BLaER1 treated with 17β-estradiol and CSF1 and Interleukin-3, amounts not matched to agents 10 nM and 100 nM (cell line): ENCODE measurements around the gene SLC38A8.

Experiments used
- H3K27ac ChIP-seq, 11 experiments: shearing (Covaris generic); formaldehyde crosslinking; 2 replicates each; pipeline ENCODE4 v1.8.1; 2022
- H3K27me3 ChIP-seq, 11 experiments: shearing (Covaris generic); formaldehyde crosslinking; 2 replicates each; pipeline ENCODE4 v1.8.1; 2022
- H3K36me3 ChIP-seq, 11 experiments: shearing (Covaris generic); formaldehyde crosslinking; 2 replicates each; pipeline ENCODE4 v1.8.1; 2022
- H3K4me1 ChIP-seq, 10 experiments: shearing (Covaris generic); formaldehyde crosslinking; 2 replicates each; pipeline ENCODE4 v1.8.1; 2022
- H3K4me2 ChIP-seq, 11 experiments: shearing (Covaris generic); formaldehyde crosslinking; 2 replicates each; pipeline ENCODE4 v1.8.1; 2022
- H3K4me3 ChIP-seq, 10 experiments: shearing (Covaris generic); formaldehyde crosslinking; 2 replicates each; pipeline ENCODE4 v1.8.1; 2022
- H3K9ac ChIP-seq, 11 experiments: shearing (Covaris generic); formaldehyde crosslinking; 2 replicates each; pipeline ENCODE4 v1.8.1; 2022
- H3K9me3 ChIP-seq, 11 experiments: shearing (Covaris generic); formaldehyde crosslinking; replicated peaks in 1 of 11; 2 replicates each; pipeline ENCODE4 v1.8.1; 2022
- H4K20me1 ChIP-seq, 11 experiments: shearing (Covaris generic); formaldehyde crosslinking; 2 replicates each; pipeline ENCODE4 v1.8.1; 2022
- Cebpa-rat ChIP-seq, 11 experiments: shearing (Covaris generic); IDR thresholded peaks; 2 replicates each; pipeline ENCODE4 v1.8.1; 2022

SLC38A8 gene

DNA sequence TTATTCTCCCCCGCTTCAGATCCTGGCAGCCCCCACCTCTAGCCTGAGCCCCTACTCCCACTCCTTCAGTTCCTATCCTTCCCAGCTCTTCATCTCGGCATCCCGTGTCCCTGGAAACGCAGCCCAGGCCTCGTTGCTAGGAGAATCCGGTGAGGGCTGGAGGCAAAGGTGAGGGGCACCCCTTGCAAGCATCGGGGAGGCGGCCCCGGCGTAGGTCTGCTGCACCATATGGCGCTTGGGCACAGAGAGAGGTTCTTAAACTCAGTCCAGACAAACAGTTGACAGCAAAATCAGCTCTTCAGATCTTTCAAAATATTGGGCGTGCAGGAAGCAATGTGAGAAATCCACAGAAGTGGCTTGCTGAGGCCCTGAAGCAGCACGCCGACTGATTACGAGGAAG lies 15.0 kb downstream of the SLC38A8 start:
- Histone ChIP-seq H4K20me1 (peaks cover 0 to 24% (median 9%) of the 10 kb centered on the region in 11 experiments; a peak in 18 of 22 replicates), H3K4me2 (peak overlapping the region; percentile 23 to 99 (median 97); a peak in 20 of 22 replicates), H3K27ac (no peak overlapping the region), H3K4me3 (no peak overlapping the region), H3K9ac (no peak overlapping the region), H3K4me1 (peaks cover 23 to 48% (median 37%) of the 10 kb centered on the region in 10 experiments), H3K9me3 (peaks cover 21 to 36% (median 24%) of the 10 kb centered on the region in 11 experiments), H3K27me3 (peaks cover 0 to 91% (median 15%) of the 10 kb centered on the region in 11 experiments; a peak in 14 of 22 replicates), H3K36me3 (no peaks in the 10 kb centered on the region; a peak in 1 of 22 replicates)
- TF ChIP-seq Cebpa-rat (IDR thresholded peaks at IDR 0.05) = no peak

DNA sequence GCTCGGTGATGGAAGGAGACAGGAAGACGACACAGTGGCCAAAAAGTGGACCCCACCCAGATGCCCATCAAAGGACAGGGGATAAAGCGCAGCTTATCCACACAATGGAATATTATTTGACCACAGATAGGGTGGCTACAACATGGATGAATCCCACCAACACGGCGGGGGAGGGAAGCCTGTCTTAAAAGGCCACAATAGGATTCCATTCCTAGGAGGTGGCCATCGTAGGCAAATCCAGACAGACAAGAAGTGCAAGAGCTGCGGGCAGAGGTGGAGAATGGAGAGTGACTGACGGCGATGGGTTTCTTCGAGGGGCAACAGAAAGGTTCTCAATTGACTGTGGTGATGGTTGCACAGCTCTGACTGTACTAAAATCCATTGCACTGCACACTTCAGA lies 16.0 kb downstream of the SLC38A8 start:
- H3K9ac ChIP-seq = no peak overlapping the region
- no peak overlapping the region for H3K27ac ChIP-seq
- peak overlapping the region in 2 of 11 experiments; percentile 2 to 98; a peak in 1 of 22 replicates for H3K4me2 ChIP-seq
- peaks cover 0 to 84% (median 15%) of the 10 kb centered on the region in 11 experiments; a peak in 14 of 22 replicates for H3K27me3 ChIP-seq
- H3K4me1 ChIP-seq = peaks cover 23 to 48% (median 37%) of the 10 kb centered on the region in 10 experiments
- peaks cover 27 to 37% (median 29%) of the 10 kb centered on the region in 11 experiments for H3K9me3 ChIP-seq
- H3K4me3 ChIP-seq = no peak overlapping the region
- H4K20me1 ChIP-seq = peaks cover 0 to 24% (median 9%) of the 10 kb centered on the region in 11 experiments; a peak in 18 of 22 replicates
- no peak for TF ChIP-seq Cebpa-rat (IDR thresholded peaks at IDR 0.05)
- no peaks in the 10 kb centered on the region; a peak in 1 of 22 replicates for H3K36me3 ChIP-seq

DNA sequence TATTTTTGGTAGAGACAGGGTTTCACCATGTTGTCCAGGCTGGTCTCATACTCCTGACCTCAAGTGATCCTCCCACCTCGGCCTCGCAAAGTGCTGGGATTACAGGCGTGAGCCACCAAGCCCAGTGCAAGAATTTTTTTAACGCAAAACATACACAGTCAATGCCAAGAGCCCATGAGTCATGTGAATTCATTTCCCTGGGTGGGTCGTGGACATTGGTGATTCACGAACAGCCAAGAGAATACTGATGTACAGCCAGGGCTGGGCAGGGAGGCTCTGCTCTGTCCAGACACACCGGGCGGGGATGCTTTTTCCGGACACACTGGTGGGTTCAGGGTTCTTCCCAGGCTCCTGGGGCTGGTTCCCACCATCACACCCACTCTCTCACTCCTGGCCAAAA lies 17.7 kb downstream of the SLC38A8 start:
- TF ChIP-seq Cebpa-rat (IDR thresholded peaks at IDR 0.05) = no peak
- peaks cover 0 to 69% (median 6%) of the 10 kb centered on the region in 11 experiments; a peak in 13 of 22 replicates for H3K27me3 ChIP-seq

DNA sequence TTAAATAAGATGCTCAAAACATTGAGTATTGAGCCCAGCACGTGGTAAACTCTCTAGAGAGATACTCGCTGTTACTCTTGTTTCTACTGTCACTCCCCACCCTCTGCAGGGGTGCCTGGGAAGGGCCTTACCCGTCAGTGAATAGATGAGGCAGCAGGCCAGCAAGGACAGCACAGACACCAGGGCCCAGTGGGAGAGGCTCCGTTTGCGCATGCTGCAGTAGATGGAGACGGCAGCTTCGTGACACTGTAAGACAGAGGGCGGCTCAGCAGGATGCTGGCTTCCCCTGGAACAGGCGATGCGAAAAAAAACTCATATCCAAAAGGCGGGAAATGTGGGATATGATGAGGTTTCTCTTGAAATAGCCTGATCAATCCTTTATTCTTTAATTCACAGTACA lies 20.0 kb downstream of the SLC38A8 start:
- Histone ChIP-seq H3K4me2 (no peak overlapping the region), H3K4me3 (no peak overlapping the region), H3K9me3 (peaks cover 42 to 55% (median 47%) of the 10 kb centered on the region in 11 experiments), H3K27ac (no peak overlapping the region), H3K9ac (no peak overlapping the region), H3K27me3 (peaks cover 0 to 53% (median 4%) of the 10 kb centered on the region in 11 experiments; a peak in 13 of 22 replicates), H3K36me3 (no peaks in the 10 kb centered on the region), H4K20me1 (peaks cover 0 to 13% (median 0%) of the 10 kb centered on the region in 11 experiments; a peak in 1 of 22 replicates), H3K4me1 (peaks cover 3 to 22% (median 12%) of the 10 kb centered on the region in 10 experiments)
- TF ChIP-seq Cebpa-rat (IDR thresholded peaks at IDR 0.05) = no peak

More for the DNA sequence above, 17.7 kb downstream of the SLC38A8 start:
- H3K4me2 ChIP-seq = no peak overlapping the region
- no peak overlapping the region for H3K4me3 ChIP-seq
- H3K4me1 ChIP-seq = peaks cover 23 to 44% (median 34%) of the 10 kb centered on the region in 10 experiments
- peaks cover 0 to 24% (median 9%) of the 10 kb centered on the region in 11 experiments; a peak in 18 of 22 replicates for H4K20me1 ChIP-seq
- H3K9ac ChIP-seq = no peak overlapping the region
- no peak overlapping the region for H3K27ac ChIP-seq
- H3K9me3 ChIP-seq = peaks cover 27 to 37% (median 29%) of the 10 kb centered on the region in 11 experiments
- no peaks in the 10 kb centered on the region for H3K36me3 ChIP-seq

DNA sequence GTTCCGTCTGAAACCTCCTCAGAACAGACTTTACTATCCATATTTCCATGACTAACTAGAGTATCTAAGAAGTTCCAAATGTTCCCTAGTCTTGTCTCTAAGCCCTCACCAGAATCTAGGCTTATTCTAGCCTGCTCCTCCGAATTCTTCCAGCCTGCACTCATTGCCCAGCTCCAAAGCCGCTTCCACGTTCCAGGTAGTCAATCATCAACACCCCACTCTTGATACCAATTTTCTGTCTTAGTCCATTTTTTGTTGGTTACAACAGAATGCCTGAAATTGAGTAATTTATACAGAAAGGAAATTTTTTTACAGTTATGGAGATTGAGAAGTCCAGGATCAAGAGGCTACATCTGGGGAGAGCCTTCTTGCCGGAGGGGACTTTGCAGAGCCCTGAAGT lies 21.1 kb downstream of the SLC38A8 start:
- Histone ChIP-seq H3K4me2 (no peak overlapping the region), H4K20me1 (peaks cover 0 to 10% (median 0%) of the 10 kb centered on the region in 11 experiments; a peak in 1 of 22 replicates), H3K27ac (no peak overlapping the region), H3K9ac (no peak overlapping the region), H3K9me3 (peaks cover 44 to 65% (median 52%) of the 10 kb centered on the region in 11 experiments), H3K4me1 (peaks cover 0 to 17% (median 3%) of the 10 kb centered on the region in 10 experiments; a peak in 8 of 20 replicates), H3K27me3 (peaks cover 0 to 43% (median 0%) of the 10 kb centered on the region in 11 experiments; a peak in 5 of 22 replicates), H3K4me3 (no peak overlapping the region), H3K36me3 (no peaks in the 10 kb centered on the region)
- no peak for TF ChIP-seq Cebpa-rat (IDR thresholded peaks at IDR 0.05)

DNA sequence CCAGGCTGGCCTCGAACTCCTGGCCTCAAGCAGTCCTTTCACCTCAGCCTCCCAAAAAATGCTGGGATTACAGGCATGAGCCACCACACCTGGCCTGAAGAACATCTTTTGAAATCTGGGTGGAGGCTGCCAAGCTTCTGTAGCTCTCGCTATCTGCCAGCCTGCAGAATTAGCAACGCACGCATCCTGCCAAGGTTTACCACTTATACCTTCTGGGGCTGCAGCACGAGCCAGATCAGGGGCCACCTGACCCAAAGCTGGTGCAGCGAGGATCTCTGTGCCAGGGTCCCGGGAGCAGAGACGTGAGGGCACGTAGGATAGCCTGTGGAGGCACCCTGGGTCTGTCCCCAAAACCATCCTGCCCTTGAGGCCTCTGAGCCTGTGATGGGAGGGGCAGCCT lies 22.2 kb downstream of the SLC38A8 start:
- no peaks in the 10 kb centered on the region for H3K36me3 ChIP-seq
- H3K4me1 ChIP-seq = peaks cover 0 to 9% (median 0%) of the 10 kb centered on the region in 10 experiments; a peak in 3 of 20 replicates
- H3K4me2 ChIP-seq = no peak overlapping the region
- no peak overlapping the region for H3K4me3 ChIP-seq
- peaks cover 0 to 5% (median 0%) of the 10 kb centered on the region in 11 experiments; a peak in 1 of 22 replicates for H4K20me1 ChIP-seq
- H3K9me3 ChIP-seq = peaks cover 44 to 76% (median 62%) of the 10 kb centered on the region in 11 experiments
- H3K27ac ChIP-seq = no peak overlapping the region
- no peak for TF ChIP-seq Cebpa-rat (IDR thresholded peaks at IDR 0.05)
- H3K9ac ChIP-seq = no peak overlapping the region
- peaks cover 0 to 32% (median 0%) of the 10 kb centered on the region in 11 experiments; a peak in 4 of 22 replicates for H3K27me3 ChIP-seq

DNA sequence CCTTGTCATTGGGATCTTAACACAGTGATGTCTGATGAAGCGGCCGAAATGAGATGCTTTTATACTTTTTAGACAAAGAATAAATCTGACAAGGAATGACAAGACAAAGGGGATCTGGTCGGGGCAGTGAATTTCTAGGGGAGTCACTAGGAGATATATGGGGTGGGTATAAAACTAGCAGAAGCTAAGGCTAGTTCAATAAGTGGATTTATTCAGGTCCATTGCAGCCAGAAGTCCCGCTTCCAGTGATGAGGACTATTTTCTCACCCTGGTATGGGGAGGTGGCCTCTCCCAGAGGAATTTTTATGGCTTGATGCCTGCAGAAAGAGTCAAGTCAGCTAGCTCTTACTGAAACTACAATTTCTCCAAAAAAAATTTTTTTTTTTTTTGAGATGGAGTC lies 23.9 kb downstream of the SLC38A8 start:
- H3K4me2 ChIP-seq = no peak overlapping the region
- no peaks in the 10 kb centered on the region for H4K20me1 ChIP-seq
- peaks cover 44 to 88% (median 69%) of the 10 kb centered on the region in 11 experiments for H3K9me3 ChIP-seq
- peaks cover 0 to 17% (median 0%) of the 10 kb centered on the region in 11 experiments; a peak in 3 of 22 replicates for H3K27me3 ChIP-seq
- H3K27ac ChIP-seq = no peak overlapping the region
- H3K9ac ChIP-seq = no peak overlapping the region
- no peaks in the 10 kb centered on the region for H3K36me3 ChIP-seq
- TF ChIP-seq Cebpa-rat (IDR thresholded peaks at IDR 0.05) = no peak
- H3K4me1 ChIP-seq = peaks cover 0 to 11% (median 7%) of the 10 kb centered on the region in 10 experiments; a peak in 9 of 20 replicates
- no peak overlapping the region for H3K4me3 ChIP-seq

DNA sequence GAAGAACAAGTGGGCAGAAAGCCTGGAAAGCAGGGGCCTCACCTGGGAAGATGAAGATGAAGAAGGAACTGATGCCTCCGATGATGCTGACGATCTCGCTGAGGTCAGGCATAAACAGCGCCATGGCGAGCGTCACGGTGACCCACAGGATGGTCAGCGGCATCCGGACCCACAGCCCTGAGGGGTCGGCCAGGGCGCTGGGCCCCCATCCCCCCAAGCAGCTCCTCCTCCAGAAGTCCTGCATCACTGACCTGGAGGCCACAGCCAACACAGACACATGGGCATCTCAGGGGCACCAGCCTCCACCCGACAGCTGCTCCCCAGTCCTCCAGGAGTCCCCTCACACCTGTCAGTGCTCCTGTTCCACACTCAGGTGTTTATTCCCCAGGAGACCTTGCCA lies 26.1 kb downstream of the SLC38A8 start:
- Histone ChIP-seq H3K4me1 (peaks cover 0 to 9% (median 6%) of the 10 kb centered on the region in 10 experiments; a peak in 9 of 20 replicates), H3K4me3 (no peak overlapping the region), H3K9ac (no peak overlapping the region), H3K27me3 (peaks cover 0 to 5% (median 0%) of the 10 kb centered on the region in 11 experiments; a peak in 2 of 22 replicates), H3K4me2 (no peak overlapping the region), H3K27ac (no peak overlapping the region), H4K20me1 (no peaks in the 10 kb centered on the region), H3K9me3 (peaks cover 33 to 76% (median 55%) of the 10 kb centered on the region in 11 experiments), H3K36me3 (no peaks in the 10 kb centered on the region)
- no peak for TF ChIP-seq Cebpa-rat (IDR thresholded peaks at IDR 0.05)

DNA sequence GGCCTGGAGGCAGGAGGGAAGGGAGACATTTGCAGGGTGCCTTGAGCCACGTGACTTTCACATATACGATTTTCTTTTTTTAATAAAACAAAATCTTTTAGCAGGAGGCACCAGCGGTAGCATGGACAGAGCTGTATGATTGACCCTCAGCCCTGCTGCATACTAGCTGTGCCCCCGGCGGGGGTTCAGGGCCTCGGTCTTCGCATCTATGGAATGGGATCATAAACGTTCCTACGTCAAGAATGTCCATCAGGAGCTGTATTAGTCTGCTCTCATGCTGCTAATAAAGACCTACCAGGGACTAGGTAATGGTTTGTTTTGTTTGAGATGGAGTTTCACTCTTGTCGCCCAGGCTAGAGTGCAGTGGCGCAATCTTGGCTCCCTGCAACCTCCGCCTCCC lies 27.2 kb downstream of the SLC38A8 start:
- peaks cover 0 to 9% (median 6%) of the 10 kb centered on the region in 10 experiments; a peak in 9 of 20 replicates for H3K4me1 ChIP-seq
- H3K27me3 ChIP-seq = 0 out of 22 replicates have a peak, but pooled peaks cover 0 to 2% (median 0%) of the 10 kb centered on the region in 11 experiments
- H3K9me3 ChIP-seq = peaks cover 22 to 65% (median 44%) of the 10 kb centered on the region in 11 experiments
- no peaks in the 10 kb centered on the region for H4K20me1 ChIP-seq
- H3K27ac ChIP-seq = no peak overlapping the region
- no peak overlapping the region for H3K4me2 ChIP-seq
- H3K4me3 ChIP-seq = no peak overlapping the region
- H3K9ac ChIP-seq = no peak overlapping the region
- TF ChIP-seq Cebpa-rat (IDR thresholded peaks at IDR 0.05) = no peak
- no peaks in the 10 kb centered on the region for H3K36me3 ChIP-seq
